NCI-H1105 (cell line): ENCODE measurements around the gene LIN28A.
A peak's percentile ranks its signal among the peaks of the same experiment; 100 is the strongest.

Experiments used
- DNase-seq: peaks from one replicate; lab custom pipeline; 2025; lab: John Stamatoyannopoulos, UW

The LIN28A gene

GRCh38 chr1:26387447-26387846 lies 23.2 kb upstream of the LIN28A start:
- DNase-seq = no peak

DNA sequence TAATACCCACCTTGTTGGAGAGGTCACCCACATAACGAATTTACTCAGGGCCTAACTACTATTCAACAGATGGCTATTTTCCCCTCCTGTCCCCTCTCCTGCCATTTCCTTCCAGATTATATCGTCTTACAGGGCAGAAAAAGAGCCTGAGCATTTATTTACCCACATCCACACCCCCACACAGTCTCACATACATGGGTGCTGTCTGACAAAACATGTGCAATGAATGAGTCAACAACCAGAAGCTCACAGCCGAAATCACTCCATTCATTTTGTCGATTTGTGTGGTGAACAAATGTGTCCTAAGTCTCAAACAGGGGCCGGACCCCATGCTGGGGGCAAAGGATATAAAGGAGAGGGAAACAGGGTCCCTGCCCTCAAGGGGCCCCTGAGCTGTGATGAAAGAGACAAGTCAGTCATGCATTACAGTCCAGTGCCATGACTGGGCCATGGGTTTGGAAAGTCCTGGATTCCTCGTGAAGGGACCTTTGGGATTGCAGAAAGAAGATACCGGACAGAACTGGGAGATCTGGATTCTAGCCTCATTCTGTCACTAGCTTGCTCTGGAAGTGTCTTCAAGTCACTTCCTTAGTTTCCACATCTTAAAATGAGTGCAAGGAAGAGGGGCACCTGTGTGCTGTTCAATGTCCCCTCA lies 21.7 kb upstream of the LIN28A start:
- no peak for DNase-seq

GRCh38 chr1:26389604-26390247 lies 20.9 kb upstream of the LIN28A start:
- DNase-seq = no peak

- no peak for DNase-seq
Measured at GRCh38 chr1:26391450-26391849, 19.2 kb upstream of the LIN28A start.

DNA sequence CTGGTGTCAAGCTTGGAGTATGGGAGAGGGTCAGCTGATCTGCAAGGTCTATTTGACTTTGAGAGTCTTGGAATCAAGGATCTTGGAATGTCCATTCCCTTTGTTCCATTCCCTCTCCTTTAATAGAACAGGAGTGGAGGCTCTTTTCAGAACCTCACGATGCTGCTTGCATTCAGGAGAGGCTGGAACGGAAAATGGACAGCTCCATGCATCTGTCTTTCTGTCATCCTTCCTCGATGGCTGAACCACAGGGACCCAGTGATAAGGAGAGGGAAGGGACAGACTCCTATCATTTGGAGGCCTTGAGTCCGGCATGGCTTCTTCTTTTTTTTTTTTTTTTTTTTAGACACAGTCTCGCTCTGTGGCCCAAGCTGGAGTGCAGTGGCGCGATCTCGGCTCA lies 14.9 kb upstream of the LIN28A start:
- no peak for DNase-seq

GRCh38 chr1:26399034-26399433 lies 11.6 kb upstream of the LIN28A start:
- no peak for DNase-seq

DNA sequence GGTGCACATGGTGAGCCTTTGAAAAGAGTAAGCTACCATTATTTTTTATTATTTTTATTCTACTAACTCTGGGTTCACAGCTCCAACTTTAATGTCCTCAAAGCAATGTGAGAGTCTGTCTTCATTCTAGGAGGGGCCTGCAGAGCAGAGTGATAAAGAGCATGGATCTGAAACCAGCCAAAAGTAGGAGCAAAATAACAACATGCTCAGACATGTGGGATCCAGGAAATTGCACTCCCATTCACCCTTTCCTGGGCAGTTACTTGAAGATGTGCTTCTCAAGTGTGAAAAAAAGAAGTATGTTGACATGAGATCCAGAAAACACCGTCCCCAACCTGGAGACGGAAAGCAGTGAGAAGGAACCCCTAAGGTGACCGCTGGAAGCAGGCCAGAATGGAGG lies 8.7 kb upstream of the LIN28A start:
- no peak for DNase-seq

DNA sequence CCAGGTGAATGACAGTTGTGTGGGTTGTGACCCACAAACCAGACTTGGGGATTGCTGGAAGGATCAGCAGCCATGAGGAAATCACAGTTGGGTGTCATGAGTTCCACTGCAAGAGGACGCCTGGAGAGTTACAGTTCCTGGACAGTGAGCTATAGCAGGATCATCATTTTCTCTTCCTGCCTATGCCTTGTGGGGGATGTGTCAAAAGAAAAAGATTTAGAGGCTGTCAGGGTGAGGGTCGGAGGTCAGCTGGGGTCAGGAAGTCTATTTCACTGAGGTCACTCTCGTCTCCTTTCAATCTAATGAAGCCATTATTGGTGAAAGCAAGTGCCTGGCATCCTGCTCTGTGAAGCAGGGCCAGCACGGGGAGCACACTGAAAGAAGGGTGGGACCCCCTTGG lies 7.0 kb upstream of the LIN28A start:
- DNase-seq = no peak

DNA sequence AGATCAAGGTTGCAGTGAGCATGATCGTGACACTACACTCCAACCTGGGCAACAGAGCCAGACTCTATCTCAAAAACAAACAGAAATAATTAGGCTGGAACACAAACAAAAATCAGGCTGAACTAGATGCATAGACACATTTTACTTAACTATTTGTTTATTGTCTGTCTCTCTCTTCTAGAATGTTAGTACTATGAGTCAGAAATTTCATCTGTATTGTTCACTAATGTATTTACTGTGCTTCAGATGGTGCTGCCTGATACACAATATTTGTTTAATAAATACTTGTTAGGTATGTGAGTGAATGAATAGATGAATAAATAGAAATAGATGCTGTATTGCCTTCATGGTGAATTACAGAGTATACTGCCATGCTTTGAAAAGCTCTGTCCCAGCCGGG lies 6.0 kb upstream of the LIN28A start:
- no peak for DNase-seq

DNA sequence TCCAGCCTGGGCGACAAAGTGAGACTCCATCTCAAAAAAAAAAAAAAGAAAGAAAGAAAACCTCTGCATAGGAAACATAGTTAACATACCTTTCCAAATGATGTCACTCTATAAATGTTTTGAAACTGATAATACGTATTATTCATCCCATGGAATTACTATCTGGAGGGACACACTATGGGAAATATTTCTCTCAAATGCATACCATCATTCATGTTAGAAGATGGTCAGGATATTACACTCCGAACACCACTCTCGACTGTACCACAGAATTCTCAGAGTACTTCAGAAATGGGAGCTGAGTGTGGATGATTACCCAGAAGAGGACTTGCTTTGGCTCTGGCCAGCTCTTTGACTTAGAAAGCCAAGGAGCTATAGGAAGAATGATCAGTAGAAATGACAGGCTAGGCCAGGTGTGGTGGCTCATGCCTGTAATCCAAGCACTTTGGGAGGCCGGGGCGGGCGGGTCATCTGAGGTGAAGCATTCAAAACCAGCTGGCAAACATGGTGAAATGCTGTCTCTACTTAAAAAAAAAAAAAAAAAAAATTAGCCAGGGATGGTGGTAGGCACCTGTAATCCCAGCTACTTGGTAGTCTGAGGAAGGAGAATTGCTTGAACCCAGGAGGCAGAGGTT lies 5.2 kb upstream of the LIN28A start:
- no peak for DNase-seq

GRCh38 chr1:26408604-26409003 lies 2.0 kb upstream of the LIN28A start:
- no peak for DNase-seq

- DNase-seq = no peak
Measured at GRCh38 chr1:26409191-26409807, 1.3 kb upstream of the LIN28A start.

GRCh38 chr1:26411624-26412074 lies 1.0 kb downstream of the LIN28A start:
- DNase-seq = no peak

GRCh38 chr1:26412180-26412840 lies 1.7 kb downstream of the LIN28A start:
- DNase-seq = no peak

DNA sequence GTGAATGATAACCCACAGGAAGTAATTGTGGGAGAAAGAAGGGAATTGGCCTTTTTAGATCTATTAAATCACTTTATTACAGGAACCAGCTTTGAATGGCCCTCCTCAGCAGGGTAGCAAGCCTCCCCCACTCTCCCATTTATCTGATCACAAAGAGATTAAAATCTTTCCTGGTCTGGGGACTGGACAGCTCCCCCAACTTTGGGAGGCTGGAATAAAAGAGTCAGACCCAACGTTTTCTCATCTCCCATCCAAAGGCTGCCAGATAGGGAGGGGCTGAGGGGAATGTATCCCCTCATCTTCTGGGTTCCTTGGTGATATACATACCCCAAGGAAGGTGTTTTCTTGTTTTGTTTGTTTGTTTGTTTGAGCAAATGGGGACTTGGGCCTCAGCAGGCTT lies 2.4 kb downstream of the LIN28A start:
- no peak for DNase-seq

GRCh38 chr1:26417111-26417759 lies 6.6 kb downstream of the LIN28A start:
- peak; percentile 80 for DNase-seq

DNA sequence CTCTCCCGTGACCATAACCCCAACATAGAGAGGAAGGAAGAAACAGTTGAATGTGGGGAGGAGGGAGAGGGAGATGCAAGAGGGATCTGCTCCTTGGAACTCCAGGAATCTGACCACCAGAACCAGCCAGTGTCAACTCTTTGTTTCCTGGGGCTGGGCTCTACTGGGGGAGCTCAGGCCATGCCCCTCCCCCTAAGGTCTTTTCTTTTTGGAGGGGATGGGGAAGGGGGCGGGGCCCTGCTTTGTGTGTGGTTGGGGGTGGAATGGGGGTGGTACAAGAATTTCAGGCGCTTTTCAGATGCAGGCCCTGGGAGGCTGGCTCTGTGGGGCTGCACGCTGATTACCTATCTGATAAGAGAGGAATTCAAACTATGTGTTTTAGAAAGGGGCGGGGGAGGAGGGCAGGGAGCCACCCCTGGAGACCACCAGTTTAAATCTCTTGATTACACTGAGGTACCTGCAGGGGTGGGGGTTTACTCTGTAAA lies 8.3 kb downstream of the LIN28A start:
- no peak for DNase-seq

DNA sequence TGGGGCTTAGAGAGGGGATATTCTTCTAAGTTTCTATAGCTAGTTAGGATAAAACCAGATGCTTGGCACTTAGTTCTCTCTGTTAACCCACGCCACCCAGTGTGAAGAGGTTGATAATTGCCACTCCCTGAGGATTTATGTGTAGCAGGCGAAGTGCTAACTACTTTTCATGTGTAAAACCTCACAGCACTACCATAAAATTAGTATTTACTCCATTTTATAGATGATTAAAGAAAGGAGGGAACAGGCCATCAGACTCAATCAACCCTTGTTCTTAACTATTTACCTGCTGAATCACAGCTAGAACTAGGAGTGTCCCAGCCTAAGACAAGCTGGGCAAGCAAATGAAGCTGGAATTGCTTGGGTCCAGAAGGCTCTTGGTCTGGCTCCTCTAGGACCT lies 8.9 kb downstream of the LIN28A start:
- no peak for DNase-seq

GRCh38 chr1:26429721-26430120 lies 19.1 kb downstream of the LIN28A start:
- no peak for DNase-seq

GRCh38 chr1:26431979-26432695 lies 21.5 kb downstream of the LIN28A start, which contains the start of gene DHDDS:
Gene DHDDS, plus strand, starts transcription at chr1:26432321. Its CDS starts 625 bp downstream, at chr1:26432946.
- DNase-seq = peak; percentile 99

DNA sequence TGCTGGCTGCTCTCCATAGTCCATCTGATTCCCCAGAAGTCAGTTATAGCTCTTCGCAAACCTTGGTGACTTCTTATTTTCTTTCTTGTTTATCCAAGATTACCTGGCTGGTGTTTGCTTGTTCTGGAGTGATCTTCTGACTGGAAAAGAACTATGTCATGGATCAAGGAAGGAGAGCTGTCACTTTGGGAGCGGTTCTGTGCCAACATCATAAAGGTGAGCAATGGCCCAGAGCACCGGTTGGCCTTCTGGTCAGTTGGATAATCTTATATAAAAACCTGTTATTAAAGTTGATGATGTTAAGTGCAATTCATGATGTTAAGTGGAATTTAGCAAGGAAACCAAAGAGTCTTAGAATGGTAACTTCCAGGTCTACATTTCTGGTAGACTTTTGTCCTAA lies 22.2 kb downstream of the LIN28A start:
- DNase-seq = no peak
